Suprapubic skin (tissue), 3 donors: ENCODE results near the gene NRG3.

Experiments used
- EP300 ChIP-seq: sonication (generic); formaldehyde crosslinking; IDR thresholded peaks from one replicate; pipeline ENCODE4 v1.6.1; 2017; ENCODE audit warnings: antibody characterized with exemption
- POLR2A ChIP-seq, 2 donors: fragments of 450-650 bp; IDR thresholded peaks; one replicate each; pipeline ENCODE4 v1.6.1; 2017; ENCODE audit warnings: antibody characterized with exemption in 2 of 2, mild to moderate bottlenecking in 2 of 2, moderate library complexity in 2 of 2
- TF ChIP-seq, protein P1 (sequence below), 2 donors: fragments of 200-600 bp in 1 of 2; fragments of 450-650 bp in 1 of 2; sonication (generic) in 1 of 2; IDR thresholded peaks; one replicate each; pipeline ENCODE4 v1.5.1; 2016 to 2019; ENCODE audit warnings: antibody characterized with exemption in 2 of 2, mild to moderate bottlenecking in 1 of 2, moderate library complexity in 1 of 2

DNA sequence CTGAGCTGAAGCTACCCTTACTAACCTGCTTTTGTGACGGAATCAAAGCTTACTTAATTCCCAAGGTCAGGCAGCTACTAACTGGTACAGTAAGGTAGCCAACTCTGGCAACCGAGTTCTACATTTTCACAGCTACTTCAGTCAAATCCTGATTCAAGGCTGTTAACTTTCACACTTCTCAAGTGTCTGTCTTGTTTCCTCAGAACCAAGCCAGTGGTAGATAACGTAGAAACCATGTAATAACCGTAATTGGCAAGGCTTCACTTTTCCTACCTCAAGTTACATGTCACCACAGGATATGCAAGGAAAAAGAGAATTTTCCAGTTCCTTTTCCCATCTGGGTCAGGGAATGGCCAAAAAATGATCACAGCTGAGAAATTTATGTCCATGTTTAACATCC lies 746.7 kb downstream of the NRG3 start:
- TF ChIP-seq, protein P1, sequence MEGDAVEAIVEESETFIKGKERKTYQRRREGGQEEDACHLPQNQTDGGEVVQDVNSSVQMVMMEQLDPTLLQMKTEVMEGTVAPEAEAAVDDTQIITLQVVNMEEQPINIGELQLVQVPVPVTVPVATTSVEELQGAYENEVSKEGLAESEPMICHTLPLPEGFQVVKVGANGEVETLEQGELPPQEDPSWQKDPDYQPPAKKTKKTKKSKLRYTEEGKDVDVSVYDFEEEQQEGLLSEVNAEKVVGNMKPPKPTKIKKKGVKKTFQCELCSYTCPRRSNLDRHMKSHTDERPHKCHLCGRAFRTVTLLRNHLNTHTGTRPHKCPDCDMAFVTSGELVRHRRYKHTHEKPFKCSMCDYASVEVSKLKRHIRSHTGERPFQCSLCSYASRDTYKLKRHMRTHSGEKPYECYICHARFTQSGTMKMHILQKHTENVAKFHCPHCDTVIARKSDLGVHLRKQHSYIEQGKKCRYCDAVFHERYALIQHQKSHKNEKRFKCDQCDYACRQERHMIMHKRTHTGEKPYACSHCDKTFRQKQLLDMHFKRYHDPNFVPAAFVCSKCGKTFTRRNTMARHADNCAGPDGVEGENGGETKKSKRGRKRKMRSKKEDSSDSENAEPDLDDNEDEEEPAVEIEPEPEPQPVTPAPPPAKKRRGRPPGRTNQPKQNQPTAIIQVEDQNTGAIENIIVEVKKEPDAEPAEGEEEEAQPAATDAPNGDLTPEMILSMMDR (IDR thresholded peaks at IDR 0.05): no peak
- TF ChIP-seq POLR2A (IDR thresholded peaks at IDR 0.05) (no peak), EP300 (no peak)
